Measurements from ENCODE around the gene RAF1. TPM values are rescaled to one million over a fixed set of nuclear protein-coding genes. Genes with fewer than 3 reads are reported as not detected.
A peak's percentile ranks its signal among the peaks of the same experiment; 100 is the strongest.

RAF1 gene
- total RNA-seq, 1 donor from 2014 or later, result 85.0 TPM

DNA sequence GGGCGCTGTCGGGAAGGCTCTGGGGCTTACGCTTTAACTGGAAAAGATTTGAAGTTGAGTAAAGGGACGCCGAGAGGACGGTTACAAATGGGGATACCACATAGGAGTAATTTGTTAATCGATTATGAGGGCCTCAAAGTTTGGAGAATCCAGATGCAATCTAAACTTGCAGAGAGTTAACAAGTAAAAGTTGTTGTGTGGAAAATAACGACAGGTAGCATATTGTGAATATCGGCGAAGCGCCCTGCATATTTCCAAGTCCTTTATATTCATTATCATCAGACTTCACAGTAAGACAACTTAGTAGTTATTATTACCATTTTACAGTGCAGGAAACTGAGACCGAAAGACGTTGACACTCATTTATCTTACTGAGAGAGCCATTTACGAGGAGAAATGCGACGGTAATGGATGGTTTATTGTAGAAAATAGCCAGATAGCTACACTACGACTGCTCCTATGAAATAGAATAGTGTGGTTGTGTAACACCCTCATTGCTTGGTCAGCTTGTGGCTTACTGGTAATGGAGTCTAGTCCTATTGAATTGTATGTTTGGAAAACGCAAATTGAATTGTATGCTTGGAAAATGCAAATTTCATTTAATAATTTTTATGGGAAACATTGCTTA, 106.3 kb downstream of the RAF1 start:
- Mint-ChIP-seq H3K4me3 (ENCODE audit: unreplicated experiment) (peak overlapping the region; percentile 96), H3K4me1 (ENCODE audit: low read depth) (peaks cover 56% of the 10 kb centered on the region), H3K36me3 (ENCODE audit: low read depth) (no peaks in the 10 kb centered on the region), H3K27me3 (ENCODE audit: low read depth) (no peaks in the 10 kb centered on the region), H3K9me3 (ENCODE audit: low read depth) (no peaks in the 10 kb centered on the region), H3K27ac (ENCODE audit: unreplicated experiment) (peak overlapping the region; percentile 91)
- TF ChIP-seq CTCF (IDR thresholded peaks at IDR 0.05), result no peak
- DNase-seq (ENCODE audit: low spot score), result no peak

- no peaks in the 10 kb centered on the region for H3K36me3 Mint-ChIP-seq (ENCODE audit: low read depth)
Observed at GRCh38 chr3:12556690-12557472, 107.0 kb downstream of the RAF1 start, which contains the start of gene MKRN2. Gene MKRN2 (plus strand): TSS chr3:12557087. CDS start chr3:12557151, 64 bp downstream.

GRCh38 chr3:12556314-12556689, 107.6 kb downstream of the RAF1 start:
- Mint-ChIP-seq H3K27ac (ENCODE audit: unreplicated experiment) (peak overlapping the region; percentile 98), H3K4me3 (ENCODE audit: unreplicated experiment) (peak overlapping the region; percentile 96), H3K36me3 (ENCODE audit: low read depth) (no peaks in the 10 kb centered on the region), H3K4me1 (ENCODE audit: low read depth) (peaks cover 46% of the 10 kb centered on the region), H3K27me3 (ENCODE audit: low read depth) (no peaks in the 10 kb centered on the region), H3K9me3 (ENCODE audit: low read depth) (no peaks in the 10 kb centered on the region)
- TF ChIP-seq CTCF (IDR thresholded peaks at IDR 0.05), result no peak
- no peak for DNase-seq (ENCODE audit: low spot score)

More at GRCh38 chr3:12556690-12557472, 107.0 kb downstream of the RAF1 start, which contains the start of gene MKRN2:
- H3K4me3 Mint-ChIP-seq (ENCODE audit: unreplicated experiment), result peak within 1 kb of the TSS; percentile 96
- peaks cover 50% of the 10 kb centered on the region for H3K4me1 Mint-ChIP-seq (ENCODE audit: low read depth)
- H3K27me3 Mint-ChIP-seq (ENCODE audit: low read depth), result no peaks in the 10 kb centered on the region
- H3K9me3 Mint-ChIP-seq (ENCODE audit: low read depth), result no peaks in the 10 kb centered on the region
- peak; percentile 97 for DNase-seq (ENCODE audit: low spot score)
- TF ChIP-seq CTCF (IDR thresholded peaks at IDR 0.05), result peak; percentile 22
- peak within 1 kb of the TSS; percentile 98 for H3K27ac Mint-ChIP-seq (ENCODE audit: unreplicated experiment)

DNA sequence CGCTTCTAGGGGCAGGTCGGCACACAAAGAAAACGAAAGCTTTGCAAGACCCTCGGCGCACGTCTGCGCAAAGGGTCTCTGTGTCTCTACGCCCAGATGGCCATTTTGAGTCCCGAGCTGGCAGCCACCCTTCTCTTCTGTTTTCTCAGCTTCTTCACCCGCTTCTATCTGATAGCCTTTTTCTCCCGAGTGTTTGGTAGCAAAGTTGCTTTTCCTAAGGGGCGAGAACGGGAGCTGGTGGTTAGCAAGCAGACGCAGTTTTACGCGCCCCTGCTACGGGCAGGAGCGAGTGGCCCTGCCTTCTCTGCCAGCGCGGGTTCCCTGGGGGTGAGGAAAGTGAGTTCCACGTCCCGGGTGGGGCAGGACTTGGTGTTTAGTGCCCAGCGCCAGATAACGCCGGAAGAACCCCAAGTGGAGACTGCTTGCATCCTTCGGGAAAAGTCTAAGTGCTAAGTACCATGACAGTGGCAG, 110.0 kb downstream of the RAF1 start:
- no peak for DNase-seq (ENCODE audit: low spot score)
- Mint-ChIP-seq H3K4me3 (ENCODE audit: unreplicated experiment) (peak overlapping the region; percentile 28), H3K27ac (ENCODE audit: unreplicated experiment) (no peak overlapping the region), H3K27me3 (ENCODE audit: low read depth) (no peaks in the 10 kb centered on the region), H3K9me3 (ENCODE audit: low read depth) (no peaks in the 10 kb centered on the region), H3K4me1 (ENCODE audit: low read depth) (peaks cover 22% of the 10 kb centered on the region), H3K36me3 (ENCODE audit: low read depth) (no peaks in the 10 kb centered on the region)
- TF ChIP-seq CTCF (IDR thresholded peaks at IDR 0.05), result no peak

DNA sequence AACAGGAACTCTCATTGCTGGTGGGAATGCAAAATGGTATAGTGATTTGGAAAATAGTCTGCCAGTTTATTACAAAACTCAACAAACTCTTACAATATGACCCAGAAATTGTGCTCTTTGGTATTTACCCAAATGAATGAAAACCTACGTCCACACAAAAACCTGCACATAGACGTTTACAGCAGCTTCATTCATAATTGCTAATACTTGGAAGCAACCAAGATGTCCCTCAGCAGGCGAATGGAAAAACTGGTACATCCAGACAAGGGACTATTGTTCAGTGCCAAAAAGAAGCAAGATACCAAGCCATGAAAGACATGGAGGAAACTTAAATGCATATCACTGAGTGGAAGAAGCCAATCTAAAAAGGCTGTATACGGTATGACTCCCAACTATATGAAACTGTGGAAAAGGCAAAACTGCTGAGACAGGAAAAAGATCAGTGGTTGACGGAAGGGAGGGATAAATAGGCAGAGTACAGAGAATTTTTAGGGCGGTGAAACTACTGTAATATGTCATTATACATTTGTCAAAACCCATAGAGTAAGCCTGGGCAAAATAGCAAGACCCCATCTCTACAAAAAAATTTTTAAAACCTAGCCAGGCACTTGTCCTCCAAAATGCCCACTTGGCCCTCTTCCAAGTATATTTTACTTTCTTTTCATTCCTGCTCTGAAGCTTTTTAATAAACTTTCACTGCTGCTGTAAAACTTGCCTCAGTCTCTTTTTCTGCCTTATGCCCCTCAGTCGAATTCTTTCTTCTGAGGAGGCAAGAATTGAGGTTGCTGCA, 113.8 kb downstream of the RAF1 start:
- TF ChIP-seq CTCF (IDR thresholded peaks at IDR 0.05), result no peak
- DNase-seq (ENCODE audit: low spot score), result no peak
- H3K4me1 Mint-ChIP-seq (ENCODE audit: low read depth), result no peaks in the 10 kb centered on the region
- no peak overlapping the region for H3K27ac Mint-ChIP-seq (ENCODE audit: unreplicated experiment)
- H3K4me3 Mint-ChIP-seq (ENCODE audit: unreplicated experiment), result no peak overlapping the region
- no peaks in the 10 kb centered on the region for H3K36me3 Mint-ChIP-seq (ENCODE audit: low read depth)
- no peaks in the 10 kb centered on the region for H3K27me3 Mint-ChIP-seq (ENCODE audit: low read depth)
- no peaks in the 10 kb centered on the region for H3K9me3 Mint-ChIP-seq (ENCODE audit: low read depth)
